ENCODE measurements around the gene DIAPH2. TPM values are rescaled to one million over a fixed set of nuclear protein-coding genes. Genes with fewer than 3 reads are reported as not detected.

Gene DIAPH2
- polyA plus RNA-seq, 1 experiment = 3.1 TPM

DNA sequence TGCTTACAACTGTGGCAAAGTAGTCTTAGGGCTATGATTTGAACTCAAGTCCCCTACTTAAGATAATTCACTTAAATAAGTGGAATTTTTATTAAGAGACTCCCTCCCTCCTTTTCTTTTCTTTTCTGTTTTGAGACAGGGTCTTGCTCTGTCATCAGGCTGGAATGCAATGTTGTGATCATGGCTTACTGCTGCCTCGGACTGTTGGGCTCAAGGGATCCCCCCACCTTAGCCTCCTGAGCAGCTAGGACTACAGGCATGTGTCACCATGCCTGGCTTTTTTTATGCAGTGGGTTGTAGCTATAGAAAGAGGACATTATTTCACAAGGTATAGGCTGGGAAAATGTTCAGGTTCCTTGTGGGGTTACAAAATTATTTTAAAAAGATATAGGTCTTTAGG, 19.2 kb downstream of the DIAPH2 start:
- no peak overlapping the region for H3K4me3 ChIP-seq (ENCODE audit: low read depth, low read length)
- TF ChIP-seq, protein P1, sequence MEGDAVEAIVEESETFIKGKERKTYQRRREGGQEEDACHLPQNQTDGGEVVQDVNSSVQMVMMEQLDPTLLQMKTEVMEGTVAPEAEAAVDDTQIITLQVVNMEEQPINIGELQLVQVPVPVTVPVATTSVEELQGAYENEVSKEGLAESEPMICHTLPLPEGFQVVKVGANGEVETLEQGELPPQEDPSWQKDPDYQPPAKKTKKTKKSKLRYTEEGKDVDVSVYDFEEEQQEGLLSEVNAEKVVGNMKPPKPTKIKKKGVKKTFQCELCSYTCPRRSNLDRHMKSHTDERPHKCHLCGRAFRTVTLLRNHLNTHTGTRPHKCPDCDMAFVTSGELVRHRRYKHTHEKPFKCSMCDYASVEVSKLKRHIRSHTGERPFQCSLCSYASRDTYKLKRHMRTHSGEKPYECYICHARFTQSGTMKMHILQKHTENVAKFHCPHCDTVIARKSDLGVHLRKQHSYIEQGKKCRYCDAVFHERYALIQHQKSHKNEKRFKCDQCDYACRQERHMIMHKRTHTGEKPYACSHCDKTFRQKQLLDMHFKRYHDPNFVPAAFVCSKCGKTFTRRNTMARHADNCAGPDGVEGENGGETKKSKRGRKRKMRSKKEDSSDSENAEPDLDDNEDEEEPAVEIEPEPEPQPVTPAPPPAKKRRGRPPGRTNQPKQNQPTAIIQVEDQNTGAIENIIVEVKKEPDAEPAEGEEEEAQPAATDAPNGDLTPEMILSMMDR (IDR thresholded peaks at IDR 0.05; ENCODE audit: insufficient read depth, low read depth, low read length) = no peak
- ChIA-PET POLR2A (no interaction called here), CTCF (no interaction called here)
- no peaks in the 10 kb centered on the region for H3K27me3 ChIP-seq (ENCODE audit: control insufficient read depth, insufficient read depth, low read length)
- H3K36me3 ChIP-seq (ENCODE audit: control insufficient read depth, insufficient read depth, low read length) = no peaks in the 10 kb centered on the region
- no peak for DNase-seq (ENCODE audit: low read depth)

DNA sequence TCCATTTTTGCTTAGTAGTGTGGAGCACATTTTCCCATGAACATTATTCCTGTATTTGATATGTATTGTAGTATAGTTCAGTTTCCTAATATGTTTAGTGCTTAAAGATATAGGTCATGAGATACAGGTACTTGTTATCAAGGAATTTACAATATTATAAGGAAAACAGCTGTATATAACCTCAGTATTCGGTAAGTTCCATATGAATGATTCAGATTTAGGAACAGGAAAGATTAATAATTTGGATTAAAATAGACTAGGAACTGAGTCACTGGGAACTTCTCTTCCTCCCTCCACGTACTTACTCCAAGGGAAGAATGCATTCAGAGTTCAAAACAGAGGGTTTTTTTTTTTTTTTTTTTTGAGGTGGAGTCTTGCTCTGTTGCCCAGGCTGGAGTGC, 20.0 kb downstream of the DIAPH2 start:
- no peaks in the 10 kb centered on the region for H3K36me3 ChIP-seq (ENCODE audit: control insufficient read depth, insufficient read depth, low read length)
- H3K27me3 ChIP-seq (ENCODE audit: control insufficient read depth, insufficient read depth, low read length) = no peaks in the 10 kb centered on the region
- CTCF ChIA-PET = no interaction called here
- POLR2A ChIA-PET = no interaction called here
- H3K4me3 ChIP-seq (ENCODE audit: low read depth, low read length) = no peak overlapping the region
- TF ChIP-seq, protein P1 (IDR thresholded peaks at IDR 0.05; ENCODE audit: insufficient read depth, low read depth, low read length) = no peak
- no peak for DNase-seq (ENCODE audit: low read depth)

DNA sequence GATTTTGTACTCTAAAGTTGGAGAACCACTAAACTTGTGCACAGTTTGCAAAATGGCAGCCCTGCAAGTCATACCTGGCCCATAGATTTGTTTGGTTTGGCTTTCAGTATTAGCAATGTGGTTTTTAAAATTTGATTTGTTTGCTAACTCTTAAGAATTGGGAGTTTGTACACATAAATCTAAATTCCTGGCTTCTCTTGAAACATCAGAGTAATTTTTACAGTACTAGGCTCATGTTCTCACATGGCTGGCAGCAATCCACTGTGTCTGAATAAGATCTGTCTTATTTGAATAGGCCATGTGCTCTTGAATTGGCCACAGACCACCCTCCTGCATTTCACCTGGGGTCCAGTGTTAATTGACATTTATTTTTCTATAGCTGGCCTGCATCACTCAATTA, 21.3 kb downstream of the DIAPH2 start:
- H3K27me3 ChIP-seq (ENCODE audit: control insufficient read depth, insufficient read depth, low read length) = no peaks in the 10 kb centered on the region
- ChIA-PET POLR2A (no interaction called here), CTCF (no interaction called here)
- H3K36me3 ChIP-seq (ENCODE audit: control insufficient read depth, insufficient read depth, low read length) = no peaks in the 10 kb centered on the region
- H3K4me3 ChIP-seq (ENCODE audit: low read depth, low read length) = no peak overlapping the region
- TF ChIP-seq, protein P1 (IDR thresholded peaks at IDR 0.05; ENCODE audit: insufficient read depth, low read depth, low read length) = no peak
- no peak for DNase-seq (ENCODE audit: low read depth)

DNA sequence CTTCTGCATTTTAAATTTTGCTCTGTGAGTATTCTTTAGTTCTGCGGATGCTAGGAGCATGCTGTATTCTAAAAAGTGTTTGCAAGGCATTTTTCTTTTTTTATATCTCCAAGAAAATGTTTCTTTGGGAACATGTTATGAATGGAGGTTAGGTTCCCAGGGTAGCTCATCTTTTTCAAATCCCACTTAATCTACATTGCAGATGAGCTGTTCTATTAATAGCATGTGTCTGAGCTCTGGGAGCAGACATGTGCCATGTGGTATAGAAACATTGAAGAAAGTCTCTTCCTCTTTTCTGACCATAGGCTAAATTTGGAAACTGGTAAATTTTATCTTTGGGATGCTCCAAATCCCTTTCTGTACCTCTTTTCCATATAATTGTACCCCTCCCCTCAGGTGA, 23.2 kb downstream of the DIAPH2 start:
- TF ChIP-seq, protein P1 (IDR thresholded peaks at IDR 0.05; ENCODE audit: insufficient read depth, low read depth, low read length) = no peak
- CTCF ChIA-PET = no interaction called here
- Histone ChIP-seq H3K27me3 (ENCODE audit: control insufficient read depth, insufficient read depth, low read length) (no peaks in the 10 kb centered on the region), H3K36me3 (ENCODE audit: control insufficient read depth, insufficient read depth, low read length) (no peaks in the 10 kb centered on the region), H3K4me3 (ENCODE audit: low read depth, low read length) (no peak overlapping the region)
- no peak for DNase-seq (ENCODE audit: low read depth)
- POLR2A ChIA-PET = no interaction called here

DNA sequence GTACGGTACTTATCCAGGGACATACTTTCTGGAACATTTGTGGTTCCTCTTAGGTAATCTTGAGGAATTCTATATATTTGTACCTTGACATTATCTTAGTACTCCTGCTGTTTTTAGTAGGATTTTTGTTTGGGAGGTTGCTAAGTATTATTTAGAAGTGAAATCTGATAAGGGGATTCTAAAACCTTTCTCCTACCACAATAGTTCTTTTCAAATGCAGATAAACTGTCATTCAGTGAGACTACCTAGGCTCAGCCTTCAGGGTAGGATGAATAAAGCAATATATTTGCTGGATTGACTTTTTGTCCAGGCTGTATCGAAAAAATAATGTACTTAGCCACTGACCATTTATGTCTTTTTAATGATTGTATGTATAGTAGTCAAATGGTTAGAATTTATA, 25.4 kb downstream of the DIAPH2 start:
- DNase-seq (ENCODE audit: low read depth) = no peak
- no peak overlapping the region for H3K4me3 ChIP-seq (ENCODE audit: low read depth, low read length)
- TF ChIP-seq, protein P1 (IDR thresholded peaks at IDR 0.05; ENCODE audit: insufficient read depth, low read depth, low read length) = no peak
- H3K27me3 ChIP-seq (ENCODE audit: control insufficient read depth, insufficient read depth, low read length) = no peaks in the 10 kb centered on the region
- ChIA-PET CTCF (no interaction called here), POLR2A (no interaction called here)
- no peaks in the 10 kb centered on the region for H3K36me3 ChIP-seq (ENCODE audit: control insufficient read depth, insufficient read depth, low read length)
